ENCODE results near the gene NCOA4.

- TF ChIP-seq CTCF (IDR thresholded peaks at IDR 0.05) (no peak), POLR2A (IDR thresholded peaks at IDR 0.05) (no peak)
Measured at GRCh38 chr10:46050941-46051623, 20.7 kb upstream of the NCOA4 start.
